Measurements from ENCODE around the gene ANKMY1. TPM values are rescaled to one million over a fixed set of nuclear protein-coding genes. Genes with fewer than 3 reads are reported as not detected.

The ANKMY1 gene
- 6.6 and 7.6 TPM in 2 replicates for total RNA-seq

GRCh38 chr2:240557808-240558207 is at the start of gene ANKMY1:
ANKMY1 (minus strand) TSS chr2:240557988; CDS start chr2:240557335, 653 bp downstream.

GRCh38 chr2:240586198-240586918 is 28.6 kb upstream of the ANKMY1 start, which contains the start of gene CAPN10:
CAPN10 (plus strand) TSS chr2:240586734; CDS start chr2:240586912, 178 bp downstream.

GRCh38 chr2:240567872-240568677 is 10.3 kb upstream of the ANKMY1 start, which contains the start of gene RNPEPL1:
RNPEPL1 (plus strand) TSS chr2:240568484; CDS start chr2:240568587, 103 bp downstream.

GRCh38 chr2:240560084-240560479 is 2.3 kb upstream of the ANKMY1 start, which contains the start of gene DUSP28:
DUSP28 (plus strand) TSS chr2:240560357; CDS start chr2:240560685, 328 bp downstream.

GRCh38 chr2:240435457-240435947 is 122.3 kb downstream of the ANKMY1 start, which contains the start of gene GPC1:
GPC1 (plus strand) TSS chr2:240435663; CDS start chr2:240435919, 256 bp downstream.

Other genes starting within 250 kb of the ANKMY1 start
- 70.9 and 115 TPM in 2 replicates for gene GPC1, start 122.3 kb downstream of the ANKMY1 start, total RNA-seq
- gene DUSP28, start 2.4 kb upstream of the ANKMY1 start, total RNA-seq, result 2.3 and 3.5 TPM in 2 replicates
- 16.2 and 20.5 TPM in 2 replicates for gene RNPEPL1, start 10.5 kb upstream of the ANKMY1 start, total RNA-seq
- gene CAPN10, start 28.7 kb upstream of the ANKMY1 start, total RNA-seq, result 30.3 and 36.6 TPM in 2 replicates
- gene GPR35, start 67.5 kb upstream of the ANKMY1 start, total RNA-seq, result 0.55 and 0.87 TPM in 2 replicates
- not detected in 2 replicates for gene AQP12B, start 124.9 kb upstream of the ANKMY1 start, total RNA-seq
- not detected in 2 replicates for gene AQP12A, start 133.9 kb upstream of the ANKMY1 start, total RNA-seq

Data from uterine smooth muscle cell (primary cell).